GM19043 (cell line): ENCODE data around the gene GALNT13.

Experiments
- ATAC-seq: cut with Tn5 transposase; IDR thresholded peaks from one replicate; pipeline ENCODE4 v1.9.1; 2021; ENCODE audit warnings: low read depth; ENCODE audit not compliant: unreplicated experiment

The GALNT13 gene

DNA sequence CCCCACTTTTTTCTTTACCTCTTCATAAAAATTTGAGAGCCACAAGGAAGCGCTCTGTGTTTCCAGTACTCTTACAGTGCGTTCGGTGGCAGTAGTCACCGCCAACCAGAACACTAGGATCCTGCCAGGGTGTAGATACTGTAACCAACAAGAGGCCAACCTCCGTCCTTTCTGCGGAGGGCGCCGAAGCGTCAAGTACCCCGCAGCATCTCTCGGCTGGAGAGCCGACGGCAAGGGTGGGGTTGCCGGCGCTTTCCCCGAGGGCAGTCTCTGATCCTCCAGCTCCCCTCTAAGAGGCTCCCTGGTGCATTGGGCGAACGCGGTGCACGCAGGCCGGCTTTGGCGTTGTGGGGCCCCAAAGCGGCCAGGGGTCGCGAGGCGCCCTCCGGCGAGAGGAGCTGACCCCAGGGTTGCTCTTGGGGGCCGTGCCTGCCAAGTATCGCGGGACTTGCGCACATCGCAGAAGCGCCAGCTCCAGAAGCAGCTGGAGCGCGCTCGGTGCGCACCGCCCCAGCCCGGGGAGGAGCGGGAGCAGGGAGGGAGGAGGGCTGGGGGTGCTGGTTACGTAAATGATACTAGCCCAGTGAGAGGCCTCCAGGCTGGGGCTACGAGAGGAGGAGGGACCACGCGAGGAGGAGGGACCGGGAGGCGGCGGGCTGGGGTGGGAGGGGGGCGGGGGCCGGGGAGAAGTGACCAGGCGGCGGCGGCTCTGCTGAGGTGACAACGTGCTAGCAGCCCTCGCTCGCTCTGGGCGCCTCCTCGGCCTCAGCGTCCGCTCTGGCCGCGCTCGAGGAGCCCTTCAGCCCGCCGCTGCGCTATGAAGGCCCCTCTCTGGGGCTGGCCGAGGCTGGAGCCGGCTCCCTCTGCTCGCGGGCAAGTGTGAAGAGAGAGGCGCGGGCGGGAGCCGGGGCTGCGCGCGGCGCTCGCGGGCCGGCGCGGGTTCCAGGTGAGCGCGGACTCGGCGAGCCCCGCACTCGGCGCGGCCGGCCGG lies at the start of gene GALNT13:
TSS of gene GALNT13 (plus strand) at position 692 of the 991 bp plus-strand sequence.
- no peak for ATAC-seq

DNA sequence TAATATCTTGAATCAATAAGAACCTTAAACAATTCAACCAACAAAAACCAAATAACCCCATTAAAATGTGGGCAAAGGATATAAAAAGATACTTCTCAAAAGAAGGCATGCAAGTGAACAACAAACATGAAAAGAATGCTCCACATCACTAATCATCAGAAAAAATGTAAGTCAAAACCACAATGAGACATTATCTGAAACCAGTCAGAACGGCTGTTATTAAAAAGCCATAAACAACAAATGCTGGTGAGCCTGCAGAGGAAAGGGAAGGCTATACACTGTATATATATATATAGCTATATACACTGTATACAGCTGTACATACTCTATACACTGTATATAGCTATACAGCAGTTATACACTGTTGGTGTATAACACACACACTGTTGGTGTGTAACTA lies 47.8 kb upstream of the GALNT13 start:
- ATAC-seq: no peak

DNA sequence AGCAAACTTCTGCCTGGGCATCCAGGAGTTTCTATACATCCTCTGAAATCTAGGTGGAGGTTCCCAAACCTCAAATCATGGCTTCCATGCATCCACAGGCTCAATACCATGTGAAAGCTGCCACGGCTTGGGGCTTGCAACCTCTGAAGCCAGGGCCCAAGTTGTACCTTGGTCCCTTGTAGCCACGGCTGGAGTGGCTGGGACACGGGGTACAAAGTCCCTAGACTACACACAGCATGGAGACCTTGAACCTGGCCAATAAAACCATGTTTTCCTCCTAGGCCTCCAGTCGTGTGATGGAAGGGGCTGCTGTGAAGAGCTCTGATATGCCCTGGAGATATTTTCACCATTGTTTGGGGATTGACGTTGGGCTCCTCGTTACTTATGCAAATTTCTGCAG lies 43.4 kb upstream of the GALNT13 start:
- no peak for ATAC-seq

DNA sequence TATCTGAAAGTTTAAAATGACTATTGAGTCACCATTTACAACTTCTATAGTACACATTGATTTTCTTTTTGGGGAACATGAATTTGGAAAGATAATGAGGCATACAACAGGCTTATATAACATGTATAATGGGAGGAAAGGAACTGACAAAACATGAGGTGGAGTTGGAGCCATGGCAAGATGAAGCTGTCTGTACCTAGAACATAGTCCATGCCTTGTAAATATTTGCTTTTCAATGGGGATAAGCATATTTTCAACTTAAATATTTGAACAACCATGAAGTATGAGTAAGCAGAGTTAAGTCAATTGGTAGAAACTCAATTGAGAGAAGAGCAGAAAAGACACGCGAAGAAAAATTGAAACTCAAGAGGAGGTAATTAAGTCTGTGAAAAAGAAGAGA lies 37.1 kb upstream of the GALNT13 start:
- no peak for ATAC-seq

DNA sequence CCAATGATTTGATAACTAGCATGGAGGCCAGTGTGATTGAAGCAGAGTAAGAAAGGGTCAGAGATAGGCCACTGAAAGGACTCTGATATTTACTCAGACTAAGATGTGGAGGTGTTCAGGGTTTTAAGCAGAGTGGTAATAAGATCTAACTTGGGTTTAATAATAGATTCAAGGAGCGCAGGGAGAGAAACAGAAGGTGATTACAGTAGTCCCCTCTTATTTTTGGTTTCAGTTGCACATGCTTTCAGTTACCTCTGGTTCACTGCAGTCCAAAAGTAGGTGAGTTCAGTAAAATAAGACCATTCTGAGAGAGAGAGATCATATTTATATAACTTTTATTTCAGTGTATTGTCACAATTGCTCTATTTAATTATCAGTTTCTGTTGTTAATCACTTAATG lies 13.5 kb upstream of the GALNT13 start:
- no peak for ATAC-seq

- no peak for ATAC-seq
Measured at GRCh38 chr2:153864022-153864421, 7.7 kb upstream of the GALNT13 start.

DNA sequence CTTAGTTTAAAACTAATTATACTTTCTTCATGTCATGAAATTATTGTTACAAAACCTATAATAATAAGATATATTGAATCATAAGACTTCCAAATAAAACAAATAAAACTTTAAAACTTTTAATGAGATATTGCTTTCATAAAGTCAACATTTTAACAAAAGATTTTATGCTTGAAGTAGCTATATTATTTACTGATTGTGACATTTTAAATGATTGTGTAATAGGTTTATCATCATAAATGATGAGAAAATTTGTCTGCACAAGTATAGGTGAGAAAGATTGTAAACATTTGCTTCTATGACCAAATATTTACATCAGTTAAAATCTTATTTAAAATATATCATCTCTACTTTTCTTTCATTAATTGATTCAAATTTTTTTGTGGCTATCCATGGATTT lies 5.1 kb upstream of the GALNT13 start:
- ATAC-seq: no peak

GRCh38 chr2:153870308-153870707 lies 1.4 kb upstream of the GALNT13 start:
- no peak for ATAC-seq

DNA sequence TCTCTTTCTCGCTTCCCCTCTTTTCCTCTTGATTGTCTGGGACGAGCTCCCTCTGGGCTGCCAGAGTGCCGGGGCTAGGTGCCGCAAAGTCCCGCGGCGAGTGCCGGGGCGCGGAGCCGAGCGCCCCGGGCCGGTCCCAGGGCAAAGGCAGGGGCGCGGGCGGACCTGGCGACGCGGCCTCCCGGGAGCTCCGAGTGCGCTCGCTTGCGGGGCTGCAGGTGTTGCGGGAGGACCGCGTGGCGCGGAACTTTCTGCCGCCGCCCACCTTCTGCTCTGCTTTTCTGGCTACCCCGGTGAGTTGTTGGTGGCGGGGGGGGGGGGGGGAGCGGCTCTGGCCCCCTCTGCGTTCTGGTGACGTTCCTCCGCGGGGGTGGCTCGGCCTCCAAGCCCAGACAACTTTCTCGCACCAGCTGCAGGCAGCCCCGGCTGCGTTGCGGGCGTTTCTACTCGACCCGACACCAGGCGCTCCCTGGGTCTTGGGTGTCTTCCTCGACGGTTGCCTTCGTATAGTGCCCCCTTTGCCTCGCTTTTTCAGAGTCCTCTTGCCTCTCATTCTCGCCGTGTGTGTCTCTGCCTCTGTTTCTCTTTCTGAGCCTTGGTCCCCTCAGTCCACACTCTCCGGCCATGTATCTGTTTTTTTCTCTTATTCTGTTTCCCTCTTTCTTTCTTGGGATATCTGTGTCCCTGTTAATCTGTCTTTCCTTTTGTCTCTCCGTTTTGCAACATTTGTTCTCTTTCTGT lies 759 bp downstream of the GALNT13 start:
- no peak for ATAC-seq

DNA sequence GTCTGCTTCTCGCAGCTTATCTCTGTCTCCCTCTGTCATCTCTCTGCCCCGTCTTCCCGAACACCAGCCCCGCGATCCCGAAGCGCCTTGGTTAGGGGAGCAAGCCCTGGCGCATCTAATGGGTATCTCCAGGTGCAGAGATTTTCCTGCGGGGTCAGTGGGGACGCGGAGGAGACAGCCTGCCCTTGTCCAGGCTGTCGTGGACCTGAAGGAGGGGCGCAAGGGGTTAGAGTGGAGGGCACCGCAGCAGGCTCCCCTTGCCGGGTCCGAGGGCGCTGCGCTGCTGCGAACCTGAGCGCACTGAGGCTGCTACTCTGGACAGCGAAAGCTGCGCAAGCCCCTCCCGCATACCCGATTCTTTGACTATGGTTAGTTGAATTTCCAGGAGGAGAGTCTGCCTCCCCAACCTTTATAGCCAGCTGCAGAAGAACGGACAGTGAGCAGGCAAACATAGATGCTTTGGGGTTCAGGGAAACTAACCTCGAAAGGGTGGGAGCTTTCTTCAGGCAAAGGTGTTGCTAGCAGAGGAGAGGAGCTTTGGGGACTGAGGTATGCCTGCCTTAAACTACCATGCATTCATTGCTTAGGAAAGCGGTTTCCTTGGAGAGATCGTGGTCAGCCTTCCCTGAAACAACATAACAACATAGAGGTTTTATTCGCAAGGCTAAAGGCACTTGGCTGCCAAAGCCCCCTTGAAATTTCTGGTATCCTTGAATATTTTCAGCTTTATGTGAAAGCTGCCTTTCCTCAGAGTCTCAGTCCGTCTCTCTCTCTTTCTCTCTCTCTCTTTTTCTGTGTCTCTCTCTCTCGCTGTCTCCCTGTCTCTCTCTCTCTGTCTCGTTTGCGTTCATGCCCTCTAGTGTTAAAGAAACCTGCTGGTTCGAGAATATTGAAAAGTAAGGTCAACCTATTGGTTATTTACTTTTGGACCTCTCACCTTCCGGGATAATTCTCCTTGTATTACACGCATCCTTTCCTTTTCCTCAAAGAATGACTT lies 1.6 kb downstream of the GALNT13 start:
- no peak for ATAC-seq

GRCh38 chr2:153875801-153876466 lies 4.2 kb downstream of the GALNT13 start:
- ATAC-seq: no peak

GRCh38 chr2:153880926-153881325 lies 9.2 kb downstream of the GALNT13 start:
- no peak for ATAC-seq

- no peak for ATAC-seq
Measured at GRCh38 chr2:153886833-153887232, 15.1 kb downstream of the GALNT13 start.

- no peak for ATAC-seq
Measured at GRCh38 chr2:153890576-153890975, 18.9 kb downstream of the GALNT13 start.

DNA sequence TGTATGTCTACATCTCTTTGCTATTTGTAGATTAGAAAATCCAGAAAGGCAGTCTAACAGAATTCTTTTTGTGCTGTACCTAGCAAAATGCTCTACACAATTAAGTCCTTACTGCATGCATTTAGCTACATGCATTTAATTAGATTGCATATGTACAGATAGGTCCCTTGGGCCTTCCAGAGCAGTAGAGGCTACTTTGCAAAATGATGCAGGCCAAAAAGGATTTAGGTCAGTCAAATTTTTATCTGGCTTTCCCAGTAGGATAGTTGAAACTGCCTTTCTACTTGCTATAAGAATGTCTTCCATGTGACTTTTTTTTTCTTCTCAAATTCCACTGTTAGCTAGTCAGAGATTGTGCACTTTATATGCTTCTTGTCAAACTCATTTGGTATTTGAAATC lies 19.3 kb downstream of the GALNT13 start:
- ATAC-seq: no peak

DNA sequence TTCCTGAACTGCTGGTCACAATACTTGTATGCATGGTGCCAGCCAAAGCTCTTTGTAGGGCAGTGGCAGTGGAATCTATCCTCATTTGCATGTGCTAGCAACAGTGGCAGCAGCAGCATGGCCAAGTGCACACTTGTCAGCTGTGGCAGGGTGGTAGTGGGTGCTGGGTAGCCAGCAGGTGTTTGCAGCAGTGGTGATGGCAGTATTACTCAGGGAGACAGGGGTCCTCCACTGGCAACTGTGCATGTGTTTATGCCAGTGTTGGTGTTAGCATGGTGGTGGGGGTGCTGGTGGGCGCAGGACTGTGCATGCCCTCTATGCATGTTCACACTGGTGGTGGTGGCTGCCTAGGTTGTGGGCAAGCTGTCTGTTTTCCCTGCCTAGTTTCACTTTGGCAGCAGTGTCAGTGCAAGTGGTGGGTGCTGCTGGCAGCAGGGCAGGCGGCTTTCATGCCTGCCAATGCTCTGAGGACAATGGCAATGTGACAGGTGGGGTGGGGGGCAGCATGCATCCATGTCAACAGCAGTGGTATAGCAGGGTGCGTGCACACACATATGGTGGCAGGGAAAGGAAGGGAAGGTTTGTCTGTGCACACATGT lies 41.2 kb downstream of the GALNT13 start:
- no peak for ATAC-seq

DNA sequence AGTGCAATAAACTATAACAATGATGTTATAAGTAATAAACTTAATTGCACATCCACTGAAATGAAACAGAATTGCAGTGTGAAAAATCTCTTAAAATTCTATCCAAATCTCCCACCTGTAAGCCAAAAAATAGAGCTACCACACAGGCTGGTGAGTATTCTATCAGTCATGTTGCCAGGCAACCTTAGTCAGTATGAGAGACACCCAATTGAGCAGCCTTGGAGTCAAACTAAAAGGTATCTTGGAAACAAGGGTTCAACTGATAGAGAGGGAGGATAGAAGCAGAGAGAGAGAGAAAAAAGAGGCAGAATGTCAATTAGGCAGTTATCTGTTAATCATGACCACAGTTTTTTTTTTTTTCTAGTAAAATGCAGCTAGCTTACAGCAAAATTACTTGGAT lies 45.8 kb downstream of the GALNT13 start:
- no peak for ATAC-seq

DNA sequence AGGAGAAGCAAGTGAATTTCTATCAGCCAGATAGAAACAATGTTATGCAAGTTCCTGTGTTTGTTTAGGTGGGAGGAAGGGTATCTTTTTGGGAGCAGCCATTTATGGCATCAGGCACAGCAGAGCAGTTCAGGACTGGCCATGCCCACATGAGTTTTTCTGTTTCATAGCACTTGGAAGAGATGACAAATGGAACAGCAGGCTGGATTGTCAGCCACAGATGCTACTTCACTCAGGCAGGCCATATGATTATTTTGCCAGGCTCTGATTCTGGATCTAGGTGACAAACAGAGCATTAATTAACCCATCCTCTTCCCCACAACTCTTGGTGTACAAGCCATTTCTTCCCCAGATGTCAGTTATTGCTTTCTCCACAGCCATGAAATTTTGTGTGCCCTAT lies 63.8 kb downstream of the GALNT13 start:
- ATAC-seq: no peak

GRCh38 chr2:153939124-153939796 lies 67.5 kb downstream of the GALNT13 start:
- no peak for ATAC-seq
